Panc1 (cell line): ENCODE data around the gene ENPP3. TPM values are rescaled to one million over a fixed set of nuclear protein-coding genes. Genes with fewer than 3 reads are reported as not detected.

Source experiments
- ATAC-seq: fragments of 200-7000 bp; cut with Tn5 transposase; 2 replicates; pipeline ENCODE4 v1.9.1; 2020; ENCODE audit warnings: mild to moderate bottlenecking, moderate library complexity
- BruUV-seq: library from RNA; stranded (reverse); fragments of 400-500 nt; replicated peaks from 2 replicates; lab custom pipeline; 2021; lab: Mats Ljungman, UMichigan
- CTCF ChIA-PET: fragments of 300-600 bp; sonication (Branson Sonifier 250); formaldehyde crosslinking; loops from one replicate; lab custom pipeline; 2022; ENCODE audit warnings: antibody characterized with exemption; lab: Charles Lee
- POLR2A ChIA-PET: fragments of 300-600 bp; sonication (Branson Sonifier 250); formaldehyde crosslinking; loops from one replicate; lab custom pipeline; 2022; ENCODE audit warnings: antibody characterized with exemption; lab: Charles Lee
- DNase-seq: peaks from one replicate; pipeline ENCODE4 v3.0.0-alpha.2; 2010; ENCODE audit warnings: low read depth, low spot score
- H3K27ac ChIP-seq: 2 replicates; pipeline ENCODE4 v1.5.1; 2011; ENCODE audit warnings: mild to moderate bottlenecking, low read length, inconsistent platforms
- H3K27me3 ChIP-seq: fragments of 200-500 bp; sonication (Bioruptor generic); 2 replicates; pipeline ENCODE4 v1.6.0; 2014; ENCODE audit warnings: low read length, inconsistent platforms; ENCODE audit not compliant: control insufficient read depth, insufficient read depth
- H3K36me3 ChIP-seq: fragments of 200-500 bp; sonication (Bioruptor generic); 2 replicates; pipeline ENCODE4 v1.5.1; 2014; ENCODE audit warnings: inconsistent platforms, mild to moderate bottlenecking, low read length, moderate library complexity; ENCODE audit not compliant: control insufficient read depth, insufficient read depth
- H3K4me1 ChIP-seq: 2 replicates; pipeline ENCODE4 v1.5.1; 2011; ENCODE audit warnings: inconsistent platforms, mild to moderate bottlenecking, low read length, moderate library complexity; ENCODE audit not compliant: control insufficient read depth, insufficient read depth
- H3K4me3 ChIP-seq, 2 experiments: 2 replicates each; pipeline ENCODE4 v1.5.1; 2011 to 2012; ENCODE audit warnings: low read depth in 2 of 2, low read length in 2 of 2, mild to moderate bottlenecking in 2 of 2, inconsistent platforms in 1 of 2, moderate library complexity in 1 of 2
- H3K9me3 ChIP-seq: fragments of 200-500 bp; sonication (Bioruptor generic); 2 replicates; pipeline ENCODE4 v1.5.1; 2014; ENCODE audit warnings: low read depth, mild to moderate bottlenecking, inconsistent platforms, low read length, moderate library complexity; ENCODE audit not compliant: control insufficient read depth, insufficient read depth
- CTCF ChIP-seq: fragments of 450-650 bp; IDR thresholded peaks from 2 replicates; pipeline ENCODE4 v1.5.1; 2017; ENCODE audit warnings: mild to moderate bottlenecking
- POLR2AphosphoS5 ChIP-seq: IDR thresholded peaks from 2 replicates; pipeline ENCODE4 v1.6.1; 2012; ENCODE audit warnings: mild to moderate bottlenecking, low read depth, low read length, moderate library complexity
- REST ChIP-seq, 2 experiments: IDR thresholded peaks; 2 replicates each; pipeline ENCODE4 v1.6.1; 2011 to 2012; ENCODE audit warnings: low read depth in 2 of 2, control low read depth in 1 of 2, low read length in 1 of 2, mild to moderate bottlenecking in 1 of 2, moderate library complexity in 1 of 2; ENCODE audit not compliant: insufficient read depth in 1 of 2
- SIN3A ChIP-seq: IDR thresholded peaks from 2 replicates; pipeline ENCODE4 v1.6.1; 2012; ENCODE audit warnings: low read depth, mild to moderate bottlenecking, low read length, moderate library complexity, borderline replicate concordance; ENCODE audit not compliant: insufficient read depth
- TCF7L2 ChIP-seq: IDR thresholded peaks from 2 replicates; pipeline ENCODE4 v1.6.1; 2011; ENCODE audit warnings: mild to moderate bottlenecking, low read depth, low read length, inconsistent platforms
- in situ Hi-C: cut with HindIII; loops from 2 replicates; pipeline ENCODE4 v1.10.0; 2016; ENCODE audit warnings: low sequenced_read_pairs, low pct_unique_long_range_greater_than_20kb
- intact Hi-C: fragments of 100-400 bp; cut with micrococcal nuclease; formaldehyde crosslinking; loops from one replicate; pipeline ENCODE4 v1.10.0; 2022; ENCODE audit not compliant: unreplicated experiment
- total RNA-seq: library from RNA; stranded (reverse); gene quantifications from one replicate; pipeline ENCODE4 v1.2.1, GENCODE V29; 2021; ENCODE audit not compliant: unreplicated experiment

The ENPP3 gene
- total RNA-seq, 1 experiment from 2014 or later, result not detected

- CTCF ChIA-PET, result no interaction called here
These were observed 127.2 kb downstream of the ENPP3 start for GRCh38 chr6:131764350-131764749.

GRCh38 chr6:131765081-131765803, 128.1 kb downstream of the ENPP3 start:
- ChIA-PET CTCF (no interaction called here), POLR2A (no interaction called here)
- Histone ChIP-seq H3K36me3 (no peaks in the 10 kb centered on the region), H3K9me3 (no peaks in the 10 kb centered on the region), H3K27me3 (no peaks in the 10 kb centered on the region), H3K27ac (no peak overlapping the region), H3K4me1 (no peaks in the 10 kb centered on the region; the same call in 1 of the 2 replicates), H3K4me3 (no peak overlapping the region)
- no TSS peak for BruUV-seq
- DNase-seq, result no peak
- no peak for ATAC-seq
- in situ Hi-C loops, result no loop called here
- TF ChIP-seq TCF7L2, result no peak
- TF ChIP-seq SIN3A, result no peak
- no peak for TF ChIP-seq CTCF
- TF ChIP-seq REST (IDR thresholded peaks at IDR 0.05; ENCODE audit: insufficient read depth in 1 of 2, low read depth in 2 of 2, low read length in 1 of 2), result no peak
- TF ChIP-seq POLR2AphosphoS5, result no peak
- intact Hi-C loops, result no loop called here

More at GRCh38 chr6:131764350-131764749, 127.2 kb downstream of the ENPP3 start:
- TF ChIP-seq TCF7L2 (no peak), REST (IDR thresholded peaks at IDR 0.05; ENCODE audit: insufficient read depth in 1 of 2, low read depth in 2 of 2, low read length in 1 of 2) (no peak), SIN3A (no peak), CTCF (no peak), POLR2AphosphoS5 (no peak)
- Histone ChIP-seq H3K9me3 (no peaks in the 10 kb centered on the region), H3K4me1 (no peaks in the 10 kb centered on the region; the same call in 1 of the 2 replicates), H3K27me3 (no peaks in the 10 kb centered on the region), H3K4me3 (no peak overlapping the region), H3K27ac (no peak overlapping the region), H3K36me3 (no peaks in the 10 kb centered on the region)
- no TSS peak for BruUV-seq
- ATAC-seq (no peak), DNase-seq (no peak)
- intact Hi-C loops (no loop called here), in situ Hi-C loops (no loop called here)
- POLR2A ChIA-PET, result no interaction called here
